Sigmoid colon (tissue), 4 donors: ENCODE results near the gene SHISA6.

Experiments
- CTCF ChIP-seq, 4 experiments: fragments of 450-650 bp in 3 of 4; fragments of 200-600 bp in 1 of 4; IDR thresholded peaks; one replicate each; pipeline ENCODE4 v1.5.1; 2016 to 2019; ENCODE audit warnings: antibody characterized with exemption in 4 of 4, mild to moderate bottlenecking in 3 of 4, moderate library complexity in 2 of 4
- EP300 ChIP-seq, 4 donors: sonication (generic); formaldehyde crosslinking; IDR thresholded peaks; one replicate each; pipeline ENCODE4 v1.6.1; 2017; ENCODE audit warnings: antibody characterized with exemption in 4 of 4
- POLR2A ChIP-seq, 2 donors: fragments of 450-650 bp; IDR thresholded peaks; one replicate each; pipeline ENCODE4 v1.6.1; 2016; ENCODE audit warnings: antibody characterized with exemption in 2 of 2, mild to moderate bottlenecking in 2 of 2, moderate library complexity in 2 of 2
- POLR2AphosphoS5 ChIP-seq, 4 donors: sonication (generic); formaldehyde crosslinking; IDR thresholded peaks; one replicate each; pipeline ENCODE4 v1.6.1; 2017; ENCODE audit warnings: antibody characterized with exemption in 4 of 4

GRCh38 chr17:11514981-11515680, 274.1 kb downstream of the SHISA6 start:
- TF ChIP-seq CTCF (IDR thresholded peaks at IDR 0.05) (no peak), POLR2AphosphoS5 (IDR thresholded peaks at IDR 0.05) (no peak), EP300 (IDR thresholded peaks at IDR 0.05) (no peak), POLR2A (IDR thresholded peaks at IDR 0.05) (no peak)
